ENCODE data around the gene RILPL1. TPM values are rescaled to one million over a fixed set of nuclear protein-coding genes. Genes with fewer than 3 reads are reported as not detected.

Gene RILPL1
- total and polyA plus RNA-seq, 2 of the 4 experiments (the other 2 are of a cell fraction): 11.1 to 19.8 TPM

DNA sequence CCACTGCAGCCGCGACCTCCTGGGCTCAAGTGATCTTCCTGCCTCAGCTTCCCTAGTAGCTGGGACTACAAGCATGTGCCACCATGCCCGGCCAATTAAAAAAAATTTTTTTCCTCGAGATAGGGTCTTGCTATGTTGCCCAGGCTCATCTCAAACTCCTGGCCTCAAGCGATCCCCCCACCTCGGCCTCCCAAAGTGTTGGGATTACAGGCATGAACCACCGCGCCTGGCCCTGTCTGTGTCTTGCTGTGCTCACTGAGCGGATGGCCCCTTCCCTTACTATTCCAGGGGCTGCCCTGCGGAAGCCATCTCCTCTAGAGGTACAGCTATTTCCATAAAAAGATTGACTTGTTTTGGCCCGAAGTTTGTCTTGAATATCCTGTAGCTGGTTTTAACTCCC lies 55.5 kb downstream of the RILPL1 start:
- 100% methylated on average over 6 of the region's 11 CpGs; no CpG with 5 or more reads in 1 of the 2 experiments for WGBS, 2 experiments (ENCODE audit: extremely low coverage in 2 of 2, insufficient read length in 1 of 2)
- POLR2A ChIA-PET (ENCODE audit: unreplicated experiment): no interaction called here
- Histone ChIP-seq H2AK5ac (ENCODE audit: low read depth, low read length) (no peak overlapping the region), H2BK120ac (ENCODE audit: low read depth, low read length) (no peak overlapping the region), H4K20me1 (ENCODE audit: insufficient read depth, low read length) (peaks cover 3% of the 10 kb centered on the region; the same call in 1 of the 2 replicates), H4K5ac (ENCODE audit: low read depth, low read length) (no peak overlapping the region), H3K27ac (ENCODE audit: insufficient read depth, low read length) (no peak overlapping the region), H2BK15ac (ENCODE audit: low read depth, low read length) (no peak overlapping the region), H4K8ac (ENCODE audit: low read depth in 2 of 2, low read length in 2 of 2) (no peak overlapping the region), H3K36me3 (ENCODE audit: control insufficient read depth, insufficient read depth, low read length) (peaks cover 32% of the 10 kb centered on the region), H3K14ac (replicated peaks; ENCODE audit: low read depth, low read length) (no peak overlapping the region), H3K18ac (ENCODE audit: low read depth, low read length) (no peak overlapping the region), H3K4me3 (ENCODE audit: insufficient read depth, low read depth, low read length) (no peak overlapping the region), H2BK5ac (ENCODE audit: low read depth, low read length, poor library complexity, severe bottlenecking) (no peak overlapping the region), H3K9ac (ENCODE audit: low read depth, low read length) (no peak overlapping the region), H2BK20ac (ENCODE audit: low read depth, low read length) (no peak overlapping the region), H3K23ac (ENCODE audit: low read depth, low read length) (no peak overlapping the region), H3K4me2 (ENCODE audit: low read depth, low read length) (no peak overlapping the region), H3K79me1 (ENCODE audit: low read depth in 1 of 2, low read length in 2 of 2) (peaks cover 4 to 29% of the 10 kb centered on the region in 2 experiments; a peak in 3 of 4 replicates), H3K9me3 (ENCODE audit: control insufficient read depth, insufficient read depth, low read length) (no peaks in the 10 kb centered on the region), H3K9me1 (ENCODE audit: insufficient read depth, low read length) (0 out of 2 replicates have a peak, but pooled peaks cover 5% of the 10 kb centered on the region), H3K4ac (ENCODE audit: low read depth, low read length) (no peak overlapping the region), H3K4me1 (ENCODE audit: control insufficient read depth, insufficient read depth, low read length) (no peaks in the 10 kb centered on the region), H3K56ac (ENCODE audit: extremely low read depth, insufficient read depth, low read length) (no peak overlapping the region), H4K91ac (ENCODE audit: insufficient read depth, low read depth, low read length) (no peak overlapping the region), H2AK9ac (replicated peaks; ENCODE audit: low read depth, low read length, poor library complexity) (no peak overlapping the region), H3K27me3 (ENCODE audit: control insufficient read depth, insufficient read depth, low read length) (no peaks in the 10 kb centered on the region), H2AFZ (replicated peaks; ENCODE audit: low read length, poor library complexity) (no peak overlapping the region)
- TF ChIP-seq RFX5 (IDR thresholded peaks at IDR 0.05; ENCODE audit: low read depth, low read length) (no peak), CHD1 (IDR thresholded peaks at IDR 0.05; ENCODE audit: low read depth, low read length) (no peak), RCOR1 (IDR thresholded peaks at IDR 0.05; ENCODE audit: insufficient replicate concordance, low read length) (no peak), CEBPB (IDR thresholded peaks at IDR 0.05; ENCODE audit: low read depth, low read length) (no peak), MXI1 (IDR thresholded peaks at IDR 0.05; ENCODE audit: borderline replicate concordance, low read depth, low read length) (no peak), MAZ (IDR thresholded peaks at IDR 0.05; ENCODE audit: borderline replicate concordance, low read depth, low read length) (no peak), MAFK (IDR thresholded peaks at IDR 0.05; ENCODE audit: low read depth, low read length) (no peak), POLR2A (IDR thresholded peaks at IDR 0.05; ENCODE audit: low read depth, low read length) (no peak), BHLHE40 (IDR thresholded peaks at IDR 0.05; ENCODE audit: low read depth, low read length) (no peak), RAD21 (IDR thresholded peaks at IDR 0.05; ENCODE audit: low read length) (no peak), SMC3 (IDR thresholded peaks at IDR 0.05; ENCODE audit: low read depth, low read length) (no peak), FOS (IDR thresholded peaks at IDR 0.05; ENCODE audit: low read depth, low read length) (no peak)
- TF ChIP-seq, protein P1, sequence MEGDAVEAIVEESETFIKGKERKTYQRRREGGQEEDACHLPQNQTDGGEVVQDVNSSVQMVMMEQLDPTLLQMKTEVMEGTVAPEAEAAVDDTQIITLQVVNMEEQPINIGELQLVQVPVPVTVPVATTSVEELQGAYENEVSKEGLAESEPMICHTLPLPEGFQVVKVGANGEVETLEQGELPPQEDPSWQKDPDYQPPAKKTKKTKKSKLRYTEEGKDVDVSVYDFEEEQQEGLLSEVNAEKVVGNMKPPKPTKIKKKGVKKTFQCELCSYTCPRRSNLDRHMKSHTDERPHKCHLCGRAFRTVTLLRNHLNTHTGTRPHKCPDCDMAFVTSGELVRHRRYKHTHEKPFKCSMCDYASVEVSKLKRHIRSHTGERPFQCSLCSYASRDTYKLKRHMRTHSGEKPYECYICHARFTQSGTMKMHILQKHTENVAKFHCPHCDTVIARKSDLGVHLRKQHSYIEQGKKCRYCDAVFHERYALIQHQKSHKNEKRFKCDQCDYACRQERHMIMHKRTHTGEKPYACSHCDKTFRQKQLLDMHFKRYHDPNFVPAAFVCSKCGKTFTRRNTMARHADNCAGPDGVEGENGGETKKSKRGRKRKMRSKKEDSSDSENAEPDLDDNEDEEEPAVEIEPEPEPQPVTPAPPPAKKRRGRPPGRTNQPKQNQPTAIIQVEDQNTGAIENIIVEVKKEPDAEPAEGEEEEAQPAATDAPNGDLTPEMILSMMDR (conservative IDR thresholded peaks at IDR 0.05; ENCODE audit: low read depth, low read length): no peak
- TF ChIP-seq, protein P2, sequence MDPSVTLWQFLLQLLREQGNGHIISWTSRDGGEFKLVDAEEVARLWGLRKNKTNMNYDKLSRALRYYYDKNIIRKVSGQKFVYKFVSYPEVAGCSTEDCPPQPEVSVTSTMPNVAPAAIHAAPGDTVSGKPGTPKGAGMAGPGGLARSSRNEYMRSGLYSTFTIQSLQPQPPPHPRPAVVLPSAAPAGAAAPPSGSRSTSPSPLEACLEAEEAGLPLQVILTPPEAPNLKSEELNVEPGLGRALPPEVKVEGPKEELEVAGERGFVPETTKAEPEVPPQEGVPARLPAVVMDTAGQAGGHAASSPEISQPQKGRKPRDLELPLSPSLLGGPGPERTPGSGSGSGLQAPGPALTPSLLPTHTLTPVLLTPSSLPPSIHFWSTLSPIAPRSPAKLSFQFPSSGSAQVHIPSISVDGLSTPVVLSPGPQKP (IDR thresholded peaks at IDR 0.05; ENCODE audit: borderline replicate concordance, low read depth, low read length): no peak
- DNase-seq (no peak), ATAC-seq (ENCODE audit: low read depth) (no peak)
- no TSS peak for BruUV-seq (replicated peaks)
- intact Hi-C loops (cut with micrococcal nuclease) (no loop called here), dilution Hi-C loops (cut with HindIII; ENCODE audit: low sequenced_read_pairs, unreplicated experiment) (no loop called here), in situ Hi-C loops (cut with MboI; ENCODE audit: low sequenced_read_pairs) (no loop called here)
- CTCF ChIA-PET: no interaction called here
